Measurements from ENCODE around the gene AKAP1. TPM values are rescaled to one million over a fixed set of nuclear protein-coding genes. Genes with fewer than 3 reads are reported as not detected.

The AKAP1 gene
- total RNA-seq, 2 donors from 2014 or later, result 18.7 to 45.3 TPM

- Mint-ChIP-seq H3K27ac (no peak overlapping the region), H3K27me3 (no peaks in the 10 kb centered on the region), H3K4me1 (no peaks in the 10 kb centered on the region), H3K36me3 (ENCODE audit: low read depth) (peaks cover 19% of the 10 kb centered on the region), H3K4me3 (no peak overlapping the region), H3K9me3 (no peaks in the 10 kb centered on the region)
- no peak for ATAC-seq (replicated peaks)
Observed at GRCh38 chr17:57106107-57106835, 21.2 kb downstream of the AKAP1 start.

DNA sequence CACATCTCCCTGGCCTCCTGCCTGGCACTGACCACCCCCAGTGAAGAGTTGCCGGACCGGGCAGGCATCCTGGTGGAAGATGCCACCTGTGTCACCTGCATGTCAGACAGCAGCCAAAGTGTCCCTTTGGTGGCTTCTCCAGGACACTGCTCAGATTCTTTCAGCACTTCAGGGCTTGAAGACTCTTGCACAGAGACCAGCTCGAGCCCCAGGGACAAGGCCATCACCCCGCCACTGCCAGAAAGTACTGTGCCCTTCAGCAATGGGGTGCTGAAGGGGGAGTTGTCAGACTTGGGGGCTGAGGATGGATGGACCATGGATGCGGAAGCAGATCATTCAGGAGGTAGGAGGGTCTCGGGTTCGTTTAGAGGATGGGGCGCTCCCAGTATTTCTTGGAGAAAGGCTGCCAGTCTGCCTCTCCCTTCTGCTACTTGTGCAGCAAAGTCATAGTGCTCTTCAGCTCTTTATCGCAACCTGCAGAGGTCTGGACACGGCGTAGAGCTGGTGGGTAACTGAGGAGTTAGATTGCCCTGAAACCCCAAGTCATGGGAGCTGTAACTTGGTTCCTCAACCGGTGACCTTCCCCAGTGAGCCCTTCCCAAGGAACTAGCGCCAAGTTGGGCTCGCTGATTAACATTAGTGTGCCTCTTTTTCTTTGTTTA is 21.9 kb downstream of the AKAP1 start:
- H3K9me3 Mint-ChIP-seq, result no peaks in the 10 kb centered on the region
- no peaks in the 10 kb centered on the region for H3K27me3 Mint-ChIP-seq
- peaks cover 26% of the 10 kb centered on the region for H3K36me3 Mint-ChIP-seq (ENCODE audit: low read depth)
- H3K4me3 Mint-ChIP-seq, result no peak overlapping the region
- no peak overlapping the region for H3K27ac Mint-ChIP-seq
- H3K4me1 Mint-ChIP-seq, result no peaks in the 10 kb centered on the region
- ATAC-seq (replicated peaks), result no peak

DNA sequence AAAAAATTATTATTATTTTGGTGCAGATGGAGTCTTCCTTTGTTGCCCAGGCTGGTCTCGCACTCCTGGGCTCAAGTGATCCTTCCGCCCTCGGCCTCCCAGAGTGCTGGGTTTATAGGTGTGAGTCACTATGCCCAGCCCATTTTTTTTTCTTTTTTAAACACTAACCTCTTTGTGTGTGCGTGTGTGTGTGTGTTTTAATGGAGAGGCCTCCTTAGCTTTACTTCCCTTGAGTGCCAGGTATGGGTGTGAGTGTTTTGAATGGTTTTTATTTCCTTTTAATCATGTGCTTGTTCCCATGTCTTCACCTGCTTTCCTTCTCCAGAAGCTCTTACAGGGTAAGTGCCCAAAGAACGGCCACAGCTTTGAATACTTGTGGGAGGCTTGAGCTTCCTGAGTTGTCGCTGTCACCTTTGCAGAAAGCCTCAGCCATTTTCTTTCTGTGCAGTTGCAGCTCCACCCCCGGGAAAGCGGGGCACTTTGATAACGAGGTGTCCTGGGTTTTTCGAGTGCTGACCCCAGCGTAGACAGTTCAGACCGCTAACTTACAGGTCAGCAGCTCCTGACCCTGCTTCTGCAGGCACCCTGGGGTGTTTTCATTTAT is 22.6 kb downstream of the AKAP1 start:
- no peak for ATAC-seq (replicated peaks)
- H3K27me3 Mint-ChIP-seq, result no peaks in the 10 kb centered on the region
- H3K4me3 Mint-ChIP-seq, result no peak overlapping the region
- no peak overlapping the region for H3K27ac Mint-ChIP-seq
- peaks cover 32% of the 10 kb centered on the region for H3K36me3 Mint-ChIP-seq (ENCODE audit: low read depth)
- no peaks in the 10 kb centered on the region for H3K9me3 Mint-ChIP-seq
- no peaks in the 10 kb centered on the region for H3K4me1 Mint-ChIP-seq

GRCh38 chr17:57108671-57109392 is 23.8 kb downstream of the AKAP1 start:
- H3K36me3 Mint-ChIP-seq (ENCODE audit: low read depth), result peaks cover 44% of the 10 kb centered on the region
- H3K9me3 Mint-ChIP-seq, result no peaks in the 10 kb centered on the region
- no peaks in the 10 kb centered on the region for H3K27me3 Mint-ChIP-seq
- H3K27ac Mint-ChIP-seq, result no peak overlapping the region
- no peaks in the 10 kb centered on the region for H3K4me1 Mint-ChIP-seq
- no peak overlapping the region for H3K4me3 Mint-ChIP-seq
- no peak for ATAC-seq (replicated peaks)

- H3K27me3 Mint-ChIP-seq, result no peaks in the 10 kb centered on the region
- H3K4me3 Mint-ChIP-seq, result no peak overlapping the region
- peaks cover 50% of the 10 kb centered on the region for H3K36me3 Mint-ChIP-seq (ENCODE audit: low read depth)
- H3K4me1 Mint-ChIP-seq, result no peaks in the 10 kb centered on the region
- no peak for ATAC-seq (replicated peaks)
- H3K9me3 Mint-ChIP-seq, result no peaks in the 10 kb centered on the region
- no peak overlapping the region for H3K27ac Mint-ChIP-seq
Observed at GRCh38 chr17:57109393-57110151, 24.5 kb downstream of the AKAP1 start.

DNA sequence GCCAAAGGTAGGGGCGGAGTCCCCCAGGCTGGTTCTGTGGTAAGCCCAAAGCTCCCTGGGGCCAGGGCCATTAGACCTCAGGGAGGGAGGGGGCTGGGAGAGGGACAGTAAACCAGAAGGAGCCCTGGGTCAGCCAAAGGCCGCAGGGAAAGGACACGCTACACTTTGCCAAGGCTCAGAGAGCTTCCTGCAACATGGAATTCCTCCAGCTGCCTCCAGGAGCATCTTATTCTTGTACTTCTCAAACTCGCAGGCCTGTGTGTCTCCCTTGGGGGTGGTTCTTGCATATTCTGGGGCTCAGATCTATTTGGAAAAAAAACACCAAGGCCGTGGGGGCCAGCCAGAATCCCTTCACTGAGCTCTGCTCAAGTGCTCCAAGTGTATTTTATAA is 25.1 kb downstream of the AKAP1 start:
- Mint-ChIP-seq H3K4me3 (no peak overlapping the region), H3K36me3 (ENCODE audit: low read depth) (peaks cover 54% of the 10 kb centered on the region), H3K4me1 (no peaks in the 10 kb centered on the region), H3K27me3 (no peaks in the 10 kb centered on the region), H3K9me3 (no peaks in the 10 kb centered on the region), H3K27ac (no peak overlapping the region)
- no peak for ATAC-seq (replicated peaks)

- no peaks in the 10 kb centered on the region for H3K4me1 Mint-ChIP-seq
- no peak for ATAC-seq (replicated peaks)
- no peaks in the 10 kb centered on the region for H3K27me3 Mint-ChIP-seq
- no peaks in the 10 kb centered on the region for H3K9me3 Mint-ChIP-seq
- H3K4me3 Mint-ChIP-seq, result no peak overlapping the region
- no peak overlapping the region for H3K27ac Mint-ChIP-seq
- H3K36me3 Mint-ChIP-seq (ENCODE audit: low read depth), result peaks cover 59% of the 10 kb centered on the region
Observed at GRCh38 chr17:57110579-57111325, 25.7 kb downstream of the AKAP1 start.

- H3K36me3 Mint-ChIP-seq (ENCODE audit: low read depth), result peaks cover 65% of the 10 kb centered on the region
- no peaks in the 10 kb centered on the region for H3K9me3 Mint-ChIP-seq
- no peak overlapping the region for H3K4me3 Mint-ChIP-seq
- H3K27me3 Mint-ChIP-seq, result no peaks in the 10 kb centered on the region
- H3K4me1 Mint-ChIP-seq, result no peaks in the 10 kb centered on the region
- no peak overlapping the region for H3K27ac Mint-ChIP-seq
- no peak for ATAC-seq (replicated peaks)
Observed at GRCh38 chr17:57111386-57111785, 26.3 kb downstream of the AKAP1 start.

DNA sequence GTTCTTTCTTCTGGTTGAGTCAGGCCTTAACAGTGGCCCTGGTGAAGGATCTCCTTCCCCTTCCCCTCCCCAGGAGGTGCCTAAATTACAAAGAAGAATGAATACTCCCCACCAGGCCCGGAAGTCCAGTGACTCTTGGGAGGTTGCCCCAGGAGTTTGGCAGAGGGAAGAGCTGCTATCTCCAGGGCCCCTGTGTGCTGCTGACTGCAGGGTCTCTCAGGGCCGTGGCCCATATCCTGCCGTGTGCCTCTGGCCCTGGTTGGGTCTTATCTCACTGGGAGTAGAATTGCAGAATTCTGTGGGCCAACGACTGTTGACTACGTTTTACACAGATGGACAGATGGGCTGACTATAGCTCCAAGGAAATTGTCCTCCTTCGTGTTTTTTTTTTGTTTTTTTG is 28.0 kb downstream of the AKAP1 start:
- H3K36me3 Mint-ChIP-seq (ENCODE audit: low read depth), result peaks cover 74% of the 10 kb centered on the region
- no peak overlapping the region for H3K27ac Mint-ChIP-seq
- H3K27me3 Mint-ChIP-seq, result no peaks in the 10 kb centered on the region
- H3K4me3 Mint-ChIP-seq, result no peak overlapping the region
- ATAC-seq (replicated peaks), result no peak
- no peaks in the 10 kb centered on the region for H3K4me1 Mint-ChIP-seq
- no peaks in the 10 kb centered on the region for H3K9me3 Mint-ChIP-seq

DNA sequence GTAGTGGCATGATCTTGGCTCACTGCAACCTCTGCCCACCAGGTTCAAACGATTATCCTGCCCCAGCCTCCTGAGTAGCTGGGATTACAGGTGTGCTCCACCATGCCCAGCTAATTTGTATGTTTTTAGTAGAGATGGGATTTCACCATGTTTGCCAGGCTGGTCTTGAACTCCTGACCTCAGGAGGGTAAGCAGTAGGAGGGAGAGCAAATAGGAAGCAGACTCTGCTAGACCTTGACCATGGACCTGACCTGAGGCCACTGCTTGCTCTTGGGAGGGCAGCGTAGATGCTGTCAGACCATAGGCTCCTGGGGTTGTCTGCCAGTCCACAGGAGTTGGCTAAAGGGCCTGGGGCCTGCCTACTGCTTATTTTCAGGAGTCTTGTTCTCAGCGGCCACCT is 28.6 kb downstream of the AKAP1 start:
- H3K36me3 Mint-ChIP-seq (ENCODE audit: low read depth), result peaks cover 81% of the 10 kb centered on the region
- no peak overlapping the region for H3K4me3 Mint-ChIP-seq
- ATAC-seq (replicated peaks), result no peak
- H3K27ac Mint-ChIP-seq, result no peak overlapping the region
- no peaks in the 10 kb centered on the region for H3K4me1 Mint-ChIP-seq
- H3K27me3 Mint-ChIP-seq, result no peaks in the 10 kb centered on the region
- H3K9me3 Mint-ChIP-seq, result no peaks in the 10 kb centered on the region

DNA sequence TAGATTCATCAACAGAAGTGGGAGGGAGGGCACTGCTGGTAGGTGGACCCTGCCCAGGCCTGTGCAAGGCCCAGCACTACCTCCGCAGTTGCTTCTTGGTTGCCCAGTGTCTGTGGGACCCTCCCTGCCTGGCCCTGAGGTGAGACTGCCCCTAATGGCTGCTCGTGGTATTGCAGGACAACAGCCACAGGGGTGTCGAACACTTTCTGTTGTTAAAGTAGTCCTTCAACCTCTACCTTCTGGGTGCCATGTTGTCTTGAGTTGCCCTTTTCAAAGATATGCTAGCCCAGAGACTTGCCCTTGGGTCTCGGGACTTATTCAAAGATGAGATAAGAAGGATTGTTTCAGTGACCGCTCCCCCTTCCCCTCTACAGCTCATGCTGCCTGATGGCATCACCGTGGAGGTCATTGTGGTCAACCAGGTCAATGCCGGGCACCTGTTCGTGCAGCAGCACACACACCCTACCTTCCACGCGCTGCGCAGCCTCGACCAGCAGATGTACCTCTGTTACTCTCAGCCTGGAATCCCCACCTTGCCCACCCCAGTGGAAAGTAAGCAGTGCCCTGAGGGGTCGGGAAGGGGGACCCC is 29.1 kb downstream of the AKAP1 start:
- Mint-ChIP-seq H3K4me3 (no peak overlapping the region), H3K36me3 (ENCODE audit: low read depth) (peaks cover 86% of the 10 kb centered on the region), H3K27ac (no peak overlapping the region), H3K9me3 (no peaks in the 10 kb centered on the region), H3K27me3 (no peaks in the 10 kb centered on the region), H3K4me1 (no peaks in the 10 kb centered on the region)
- peak; percentile 66 for ATAC-seq (replicated peaks)

DNA sequence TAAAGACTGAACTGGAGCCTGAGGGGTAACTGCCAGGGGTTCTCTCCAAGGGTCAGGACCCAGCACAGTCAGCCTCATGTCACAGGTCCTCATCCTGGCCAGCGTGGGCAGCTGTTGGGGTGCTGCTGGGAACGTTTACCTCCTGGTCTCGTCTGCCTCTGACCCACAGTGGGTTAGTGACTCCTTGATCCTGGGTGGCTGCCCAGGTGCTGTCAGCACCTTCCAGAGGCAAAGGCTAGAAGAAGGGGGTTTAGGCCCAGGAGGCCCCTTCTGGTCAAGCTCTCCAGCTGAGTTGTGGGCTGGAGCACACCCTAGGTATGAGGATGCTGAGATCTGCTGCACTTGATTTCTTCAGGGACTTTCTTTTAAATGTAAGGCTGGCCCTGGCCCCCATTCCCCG is 30.3 kb downstream of the AKAP1 start:
- H3K36me3 Mint-ChIP-seq (ENCODE audit: low read depth), result peaks cover 90% of the 10 kb centered on the region
- no peak for ATAC-seq (replicated peaks)
- no peak overlapping the region for H3K27ac Mint-ChIP-seq
- H3K4me3 Mint-ChIP-seq, result no peak overlapping the region
- H3K9me3 Mint-ChIP-seq, result no peaks in the 10 kb centered on the region
- H3K4me1 Mint-ChIP-seq, result no peaks in the 10 kb centered on the region
- no peaks in the 10 kb centered on the region for H3K27me3 Mint-ChIP-seq

DNA sequence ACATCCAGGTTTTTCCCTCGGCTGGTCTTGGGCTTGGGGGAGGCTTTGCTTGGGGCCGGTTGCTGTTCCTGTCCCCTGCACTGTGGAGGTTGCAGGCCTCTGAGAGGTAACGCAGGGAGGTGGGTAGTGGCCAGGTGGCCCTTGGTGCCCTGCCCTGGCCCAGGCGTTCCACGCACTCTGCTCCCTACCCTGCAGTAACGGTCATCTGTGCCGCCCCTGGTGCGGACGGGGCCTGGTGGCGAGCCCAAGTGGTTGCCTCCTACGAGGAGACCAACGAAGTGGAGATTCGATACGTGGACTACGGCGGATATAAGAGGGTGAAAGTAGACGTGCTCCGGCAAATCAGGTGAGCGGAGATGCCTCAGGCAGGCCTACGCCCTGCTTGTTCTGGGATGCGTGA is 30.9 kb downstream of the AKAP1 start:
- no peak for ATAC-seq (replicated peaks)
- H3K36me3 Mint-ChIP-seq (ENCODE audit: low read depth), result peaks cover 92% of the 10 kb centered on the region
- no peaks in the 10 kb centered on the region for H3K27me3 Mint-ChIP-seq
- H3K27ac Mint-ChIP-seq, result no peak overlapping the region
- no peaks in the 10 kb centered on the region for H3K9me3 Mint-ChIP-seq
- no peak overlapping the region for H3K4me3 Mint-ChIP-seq
- no peaks in the 10 kb centered on the region for H3K4me1 Mint-ChIP-seq
